HFF-Myc (cell line): ENCODE results near the gene FAM177B.

Experiments used
- DNase-seq: peaks from one replicate; pipeline ENCODE4 v3.0.0-alpha.2; 2011; ENCODE audit warnings: low read depth; ENCODE audit errors: extremely low read depth
- H3K4me3 ChIP-seq: replicated peaks from 2 replicates; pipeline ENCODE4 v1.5.1; 2011; ENCODE audit warnings: low read depth, mild to moderate bottlenecking, control low read depth, low read length
- CTCF ChIP-seq: IDR thresholded peaks from 2 replicates; pipeline ENCODE4 v1.5.1; 2012; ENCODE audit warnings: mild to moderate bottlenecking, low read depth, low read length, control low read depth; ENCODE audit errors: missing control alignments

Gene FAM177B

DNA sequence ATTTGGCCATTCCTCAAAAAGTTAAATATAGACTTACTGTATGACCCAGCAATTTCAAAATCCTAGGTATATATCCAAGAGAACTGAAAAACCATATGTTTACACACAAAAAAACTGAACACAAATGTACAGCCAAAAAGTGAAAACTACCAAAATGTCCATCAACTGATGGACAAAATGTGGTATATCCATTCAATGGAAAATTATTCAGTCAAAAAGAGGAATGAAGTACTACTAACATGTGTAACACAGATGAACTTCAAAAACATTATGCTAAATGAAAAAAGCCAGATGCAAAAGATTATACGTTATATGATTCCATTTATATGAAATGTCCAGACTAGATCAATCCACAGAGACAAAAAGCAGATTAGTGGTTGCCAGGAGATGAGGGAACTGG lies 32.7 kb upstream of the FAM177B start:
- TF ChIP-seq CTCF = no peak
- no peak overlapping the region for H3K4me3 ChIP-seq
- DNase-seq = no peak

DNA sequence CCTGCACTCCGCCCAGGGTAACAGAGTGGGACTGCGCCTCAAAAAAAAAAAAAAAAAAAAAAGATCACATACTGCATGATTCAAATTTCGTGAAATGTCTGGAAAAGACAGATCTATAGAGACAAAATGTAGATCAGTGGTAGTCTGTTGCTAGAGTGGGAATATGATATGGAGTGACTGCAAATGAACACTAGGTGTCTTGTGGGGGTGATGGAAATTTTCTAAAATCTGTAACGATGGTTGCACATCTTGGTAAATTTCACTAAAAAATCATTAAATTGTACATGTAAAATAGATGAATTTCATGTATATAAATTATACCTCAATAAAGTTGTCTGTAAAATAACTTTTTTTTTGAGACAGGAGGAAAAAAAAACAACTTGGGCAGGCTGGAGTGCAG lies 30.2 kb upstream of the FAM177B start:
- no peak for TF ChIP-seq CTCF
- H3K4me3 ChIP-seq = no peak overlapping the region
- DNase-seq = no peak

GRCh38 chr1:222709700-222710153 lies 27.3 kb upstream of the FAM177B start:
- no peak for DNase-seq
- H3K4me3 ChIP-seq = no peak overlapping the region
- no peak for TF ChIP-seq CTCF

- peak; percentile 40 for DNase-seq
- TF ChIP-seq CTCF = no peak
- H3K4me3 ChIP-seq = peak overlapping the region; percentile 100
These were observed 25.4 kb upstream of the FAM177B start for GRCh38 chr1:222711319-222712252.

GRCh38 chr1:222712253-222713090 lies 24.5 kb upstream of the FAM177B start, which contains the start of the genes AIDA and BROX:
TSS of gene AIDA (minus strand) at chr1:222712491. CDS start at chr1:222712317, 174 bp downstream.
TSS of gene BROX (plus strand) at chr1:222712564. CDS start at chr1:222715700, 3,136 bp downstream.
- peak; percentile 39 for DNase-seq
- no peak for TF ChIP-seq CTCF
- H3K4me3 ChIP-seq = peak within 1 kb of the TSS; percentile 100

GRCh38 chr1:222713091-222713961 lies 23.7 kb upstream of the FAM177B start:
- peak; percentile 73 for DNase-seq
- peak overlapping the region; percentile 100 for H3K4me3 ChIP-seq
- no peak for TF ChIP-seq CTCF
